Measurements from ENCODE around the gene SNTB2. TPM values are rescaled to one million over a fixed set of nuclear protein-coding genes. Genes with fewer than 3 reads are reported as not detected.

SNTB2 gene
- total RNA-seq, 1 experiment from 2014 or later: 30.3 TPM

DNA sequence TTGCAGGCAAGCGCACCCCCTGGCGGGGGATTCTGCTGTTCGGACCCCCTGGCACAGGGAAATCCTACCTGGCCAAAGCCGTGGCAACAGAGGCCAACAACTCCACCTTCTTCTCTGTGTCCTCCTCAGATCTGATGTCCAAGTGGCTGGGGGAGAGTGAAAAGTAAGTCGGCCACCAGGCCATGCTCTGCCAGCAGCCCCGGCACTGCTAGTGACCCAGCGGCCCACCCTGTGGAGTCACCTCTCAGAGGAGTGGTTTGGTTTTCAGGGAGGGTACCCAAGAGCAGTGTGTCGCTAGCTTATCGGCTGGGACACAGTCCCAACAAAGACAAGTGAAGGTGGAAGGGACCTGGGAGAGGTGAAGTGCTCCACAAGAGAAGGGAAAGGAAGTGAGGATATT lies 132.4 kb downstream of the SNTB2 start:
- no peak overlapping the region for H3K4me3 ChIP-seq
- peaks cover 27% of the 10 kb centered on the region for H4K20me1 ChIP-seq (ENCODE audit: insufficient read depth)
- H2AFZ ChIP-seq: no peak overlapping the region
- H3F3A ChIP-seq (ENCODE audit: insufficient read depth, low read depth): peaks cover 11% of the 10 kb centered on the region; the same call in 1 of the 2 replicates
- H3K9me2 ChIP-seq (ENCODE audit: insufficient read depth): no peaks in the 10 kb centered on the region
- intact Hi-C loops (cut with micrococcal nuclease; ENCODE audit: unreplicated experiment): no loop called here
- H3K27ac ChIP-seq: no peak overlapping the region
- H3K4me1 ChIP-seq (replicated peaks; ENCODE audit: insufficient read depth): no peaks in the 10 kb centered on the region
- peaks cover 5% of the 10 kb centered on the region; the same call in 1 of the 2 replicates for H3K36me3 ChIP-seq (ENCODE audit: low read depth)
- no peak for DNase-seq
- H3K9me3 ChIP-seq (ENCODE audit: insufficient read depth, low read depth): no peaks in the 10 kb centered on the region
- peaks cover 24% of the 10 kb centered on the region; the same call in 1 of the 2 replicates for H3K79me2 ChIP-seq (ENCODE audit: low read depth)
- CTCF ChIA-PET: no interaction called here
- POLR2A ChIA-PET (ENCODE audit: unreplicated experiment): no interaction called here
- BruUV-seq (replicated peaks): no TSS peak
- TF ChIP-seq EZH2 (IDR thresholded peaks at IDR 0.05; ENCODE audit: low read depth): no peak
- TF ChIP-seq, protein P1, sequence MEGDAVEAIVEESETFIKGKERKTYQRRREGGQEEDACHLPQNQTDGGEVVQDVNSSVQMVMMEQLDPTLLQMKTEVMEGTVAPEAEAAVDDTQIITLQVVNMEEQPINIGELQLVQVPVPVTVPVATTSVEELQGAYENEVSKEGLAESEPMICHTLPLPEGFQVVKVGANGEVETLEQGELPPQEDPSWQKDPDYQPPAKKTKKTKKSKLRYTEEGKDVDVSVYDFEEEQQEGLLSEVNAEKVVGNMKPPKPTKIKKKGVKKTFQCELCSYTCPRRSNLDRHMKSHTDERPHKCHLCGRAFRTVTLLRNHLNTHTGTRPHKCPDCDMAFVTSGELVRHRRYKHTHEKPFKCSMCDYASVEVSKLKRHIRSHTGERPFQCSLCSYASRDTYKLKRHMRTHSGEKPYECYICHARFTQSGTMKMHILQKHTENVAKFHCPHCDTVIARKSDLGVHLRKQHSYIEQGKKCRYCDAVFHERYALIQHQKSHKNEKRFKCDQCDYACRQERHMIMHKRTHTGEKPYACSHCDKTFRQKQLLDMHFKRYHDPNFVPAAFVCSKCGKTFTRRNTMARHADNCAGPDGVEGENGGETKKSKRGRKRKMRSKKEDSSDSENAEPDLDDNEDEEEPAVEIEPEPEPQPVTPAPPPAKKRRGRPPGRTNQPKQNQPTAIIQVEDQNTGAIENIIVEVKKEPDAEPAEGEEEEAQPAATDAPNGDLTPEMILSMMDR (conservative IDR thresholded peaks at IDR 0.05): no peak
- H3K27me3 ChIP-seq (ENCODE audit: insufficient read depth, low read depth): no peaks in the 10 kb centered on the region
- no peak overlapping the region for H3K4me2 ChIP-seq

- POLR2A ChIA-PET (ENCODE audit: unreplicated experiment): no interaction called here
- Histone ChIP-seq H3K9me2 (ENCODE audit: insufficient read depth) (no peaks in the 10 kb centered on the region), H3K36me3 (ENCODE audit: low read depth) (peaks cover 5% of the 10 kb centered on the region; the same call in 1 of the 2 replicates), H4K20me1 (ENCODE audit: insufficient read depth) (peaks cover 34% of the 10 kb centered on the region), H3K9me3 (ENCODE audit: insufficient read depth, low read depth) (no peaks in the 10 kb centered on the region), H3K4me3 (no peak overlapping the region), H3F3A (ENCODE audit: insufficient read depth, low read depth) (peaks cover 14% of the 10 kb centered on the region; the same call in 1 of the 2 replicates), H3K4me1 (replicated peaks; ENCODE audit: insufficient read depth) (no peaks in the 10 kb centered on the region), H3K27ac (no peak overlapping the region), H3K27me3 (ENCODE audit: insufficient read depth, low read depth) (no peaks in the 10 kb centered on the region), H3K79me2 (ENCODE audit: low read depth) (peaks cover 26% of the 10 kb centered on the region; the same call in 1 of the 2 replicates), H2AFZ (no peak overlapping the region), H3K4me2 (no peak overlapping the region)
- intact Hi-C loops (cut with micrococcal nuclease; ENCODE audit: unreplicated experiment): no loop called here
- no TSS peak for BruUV-seq (replicated peaks)
- TF ChIP-seq EZH2 (IDR thresholded peaks at IDR 0.05; ENCODE audit: low read depth): no peak
- TF ChIP-seq, protein P1 (conservative IDR thresholded peaks at IDR 0.05): no peak
- DNase-seq: no peak
- CTCF ChIA-PET: no interaction called here
Measured at GRCh38 chr16:69319826-69320739, 133.1 kb downstream of the SNTB2 start.

DNA sequence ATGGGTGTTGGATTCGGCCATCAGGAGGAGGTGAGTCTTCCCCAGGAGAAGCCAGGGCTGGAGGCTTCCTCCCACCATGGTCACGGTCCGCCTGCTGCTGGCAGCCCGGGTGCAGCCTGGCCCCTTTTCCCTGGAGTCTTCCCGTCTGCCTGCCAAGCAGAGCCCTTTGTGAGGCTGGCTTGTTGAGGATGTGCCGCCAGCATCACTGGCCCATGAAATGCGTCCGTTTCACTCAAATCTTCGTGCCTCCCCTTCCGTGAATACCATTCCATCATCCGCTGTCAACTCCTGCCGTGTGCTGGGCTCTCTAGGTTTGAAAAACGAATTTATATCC lies 133.7 kb downstream of the SNTB2 start:
- TF ChIP-seq, protein P1 (conservative IDR thresholded peaks at IDR 0.05): no peak
- no peak for TF ChIP-seq EZH2 (IDR thresholded peaks at IDR 0.05; ENCODE audit: low read depth)
- Histone ChIP-seq H3K9me2 (ENCODE audit: insufficient read depth) (no peaks in the 10 kb centered on the region), H3K4me1 (replicated peaks; ENCODE audit: insufficient read depth) (no peaks in the 10 kb centered on the region), H3K27ac (no peak overlapping the region), H2AFZ (no peak overlapping the region), H3K79me2 (ENCODE audit: low read depth) (peaks cover 32% of the 10 kb centered on the region), H3K36me3 (ENCODE audit: low read depth) (peaks cover 5% of the 10 kb centered on the region; the same call in 1 of the 2 replicates), H3K4me3 (no peak overlapping the region), H3K9me3 (ENCODE audit: insufficient read depth, low read depth) (no peaks in the 10 kb centered on the region), H3F3A (ENCODE audit: insufficient read depth, low read depth) (peaks cover 14% of the 10 kb centered on the region; the same call in 1 of the 2 replicates), H4K20me1 (ENCODE audit: insufficient read depth) (peaks cover 41% of the 10 kb centered on the region), H3K4me2 (no peak overlapping the region), H3K27me3 (ENCODE audit: insufficient read depth, low read depth) (no peaks in the 10 kb centered on the region)
- BruUV-seq (replicated peaks): no TSS peak
- POLR2A ChIA-PET (ENCODE audit: unreplicated experiment): interaction anchor here (0.6 kb wide), 1 partner anchor 167 kb away, joined by 3 read pairs; no protein-coding TSS in a partner anchor
- intact Hi-C loops (cut with micrococcal nuclease; ENCODE audit: unreplicated experiment): no loop called here
- no peak for DNase-seq
- CTCF ChIA-PET: no interaction called here

Data from PC-9 (cell line).